Mucosa of rectum (tissue), 2 donors: ENCODE results near the gene TOR1AIP2.
A peak's percentile ranks its signal among the peaks of the same experiment; 100 is the strongest.

Source experiments
- H3K27ac ChIP-seq, 2 donors: one replicate each; pipeline ENCODE4 v1.7.0; 2013; ENCODE audit warnings: inconsistent platforms in 2 of 2, low read depth in 2 of 2, low read length in 2 of 2
- H3K27me3 ChIP-seq, 2 donors: one replicate each; pipeline ENCODE4 v1.7.0; 2013; ENCODE audit warnings: low read length in 2 of 2; ENCODE audit not compliant: control insufficient read depth in 2 of 2, insufficient read depth in 2 of 2
- H3K36me3 ChIP-seq, 2 donors: one replicate each; pipeline ENCODE4 v1.7.0; 2013; ENCODE audit warnings: low read length in 2 of 2; ENCODE audit not compliant: control insufficient read depth in 2 of 2, insufficient read depth in 2 of 2
- H3K4me1 ChIP-seq, 2 donors: one replicate each; pipeline ENCODE4 v1.7.0; 2013; ENCODE audit warnings: low read length in 2 of 2, mild to moderate bottlenecking in 1 of 2; ENCODE audit not compliant: control insufficient read depth in 2 of 2, insufficient read depth in 2 of 2
- H3K4me3 ChIP-seq, 2 donors: one replicate each; pipeline ENCODE4 v1.7.0; 2013; ENCODE audit warnings: low read length in 2 of 2
- H3K9ac ChIP-seq, 2 donors: one replicate each; pipeline ENCODE4 v1.7.0; 2013; ENCODE audit warnings: low read length in 2 of 2, low read depth in 1 of 2, mild to moderate bottlenecking in 1 of 2
- H3K9me3 ChIP-seq, 2 donors: one replicate each; pipeline ENCODE4 v1.7.0; 2013; ENCODE audit warnings: low read length in 2 of 2; ENCODE audit not compliant: control insufficient read depth in 2 of 2
- donor health status: healthy.
- donor health status: Normal muscosa, but diverticular disease.

Gene TOR1AIP2

GRCh38 chr1:179817789-179818188, 59.8 kb downstream of the TOR1AIP2 start:
- Histone ChIP-seq H3K4me3 (no peak overlapping the region), H3K36me3 (no peaks in the 10 kb centered on the region), H3K27ac (peak overlapping the region in 1 of 2 donors; percentile 9), H3K9ac (no peak overlapping the region), H3K4me1 (peaks cover 16 to 17% of the 10 kb centered on the region in 2 donors), H3K27me3 (no peaks in the 10 kb centered on the region), H3K9me3 (no peaks in the 10 kb centered on the region)

GRCh38 chr1:179817056-179817455, 60.5 kb downstream of the TOR1AIP2 start:
- Histone ChIP-seq H3K27ac (no peak overlapping the region), H3K4me1 (peaks cover 16 to 17% of the 10 kb centered on the region in 2 donors), H3K4me3 (no peak overlapping the region), H3K27me3 (no peaks in the 10 kb centered on the region), H3K36me3 (no peaks in the 10 kb centered on the region), H3K9me3 (no peaks in the 10 kb centered on the region), H3K9ac (no peak overlapping the region)

- no peaks in the 10 kb centered on the region for H3K36me3 ChIP-seq
- no peak overlapping the region for H3K27ac ChIP-seq
- no peak overlapping the region for H3K4me3 ChIP-seq
Measured at GRCh38 chr1:179816196-179816960, 61.2 kb downstream of the TOR1AIP2 start.

GRCh38 chr1:179815641-179816040, 62.0 kb downstream of the TOR1AIP2 start:
- H3K4me1 ChIP-seq: peaks cover 16 to 17% of the 10 kb centered on the region in 2 donors
- H3K9ac ChIP-seq: peak overlapping the region; percentile 41 to 43
- no peaks in the 10 kb centered on the region for H3K27me3 ChIP-seq
- H3K4me3 ChIP-seq: peak overlapping the region; percentile 77 to 96
- H3K9me3 ChIP-seq: no peaks in the 10 kb centered on the region
- no peaks in the 10 kb centered on the region for H3K36me3 ChIP-seq
- no peak overlapping the region for H3K27ac ChIP-seq

More at GRCh38 chr1:179816196-179816960, 61.2 kb downstream of the TOR1AIP2 start:
- H3K9ac ChIP-seq: no peak overlapping the region
- peaks cover 16 to 17% of the 10 kb centered on the region in 2 donors for H3K4me1 ChIP-seq
- H3K9me3 ChIP-seq: no peaks in the 10 kb centered on the region
- no peaks in the 10 kb centered on the region for H3K27me3 ChIP-seq

GRCh38 chr1:179814546-179814838, 63.1 kb downstream of the TOR1AIP2 start:
- peaks cover 16 to 19% of the 10 kb centered on the region in 2 donors for H3K4me1 ChIP-seq
- H3K9me3 ChIP-seq: no peaks in the 10 kb centered on the region
- peak overlapping the region; percentile 77 to 96 for H3K4me3 ChIP-seq
- H3K27me3 ChIP-seq: no peaks in the 10 kb centered on the region
- no peak overlapping the region for H3K27ac ChIP-seq
- H3K36me3 ChIP-seq: no peaks in the 10 kb centered on the region
- H3K9ac ChIP-seq: peak overlapping the region; percentile 43 to 50

GRCh38 chr1:179813626-179814545, 63.7 kb downstream of the TOR1AIP2 start:
- Histone ChIP-seq H3K36me3 (no peaks in the 10 kb centered on the region), H3K4me3 (peak overlapping the region; percentile 77 to 96), H3K27ac (no peak overlapping the region), H3K9ac (peak overlapping the region in 1 of 2 donors; percentile 50), H3K27me3 (no peaks in the 10 kb centered on the region), H3K9me3 (no peaks in the 10 kb centered on the region), H3K4me1 (peaks cover 16 to 18% of the 10 kb centered on the region in 2 donors)

GRCh38 chr1:179812501-179813292, 64.9 kb downstream of the TOR1AIP2 start:
- H3K27me3 ChIP-seq: no peaks in the 10 kb centered on the region
- no peaks in the 10 kb centered on the region for H3K36me3 ChIP-seq
- H3K4me1 ChIP-seq: peaks cover 16% of the 10 kb centered on the region in 2 donors
- no peak overlapping the region for H3K4me3 ChIP-seq
- no peak overlapping the region for H3K9ac ChIP-seq
- H3K27ac ChIP-seq: no peak overlapping the region
- no peaks in the 10 kb centered on the region for H3K9me3 ChIP-seq

- H3K9me3 ChIP-seq: no peaks in the 10 kb centered on the region
- H3K36me3 ChIP-seq: no peaks in the 10 kb centered on the region
- no peaks in the 10 kb centered on the region for H3K27me3 ChIP-seq
- H3K4me3 ChIP-seq: no peak overlapping the region
- H3K4me1 ChIP-seq: peaks cover 11 to 12% of the 10 kb centered on the region in 2 donors
- no peak overlapping the region for H3K27ac ChIP-seq
- no peak overlapping the region for H3K9ac ChIP-seq
Measured at GRCh38 chr1:179810367-179810715, 67.3 kb downstream of the TOR1AIP2 start.

- Histone ChIP-seq H3K27ac (no peak overlapping the region), H3K9me3 (no peaks in the 10 kb centered on the region), H3K4me1 (peaks cover 5 to 6% of the 10 kb centered on the region in 2 donors), H3K4me3 (no peak overlapping the region), H3K27me3 (no peaks in the 10 kb centered on the region), H3K36me3 (no peaks in the 10 kb centered on the region), H3K9ac (no peak overlapping the region)
Measured at GRCh38 chr1:179809506-179810366, 67.9 kb downstream of the TOR1AIP2 start.
